Neural progenitor cell (in vitro differentiated cells): Measurements from ENCODE around the gene USP35. TPM values are rescaled to one million over a fixed set of nuclear protein-coding genes. Genes with fewer than 3 reads are reported as not detected.
"Not testable (repeated sequence)": the region's sequence is repeated elsewhere in the genome, so short reads cannot be mapped to it uniquely, and the experiment has no call there.

Experiments used
- DNase-seq: peaks from one replicate; pipeline ENCODE4 v3.0.0-alpha.2; 2016; ENCODE audit warnings: low spot score
- H2AFZ ChIP-seq: fragments of 200-600 bp; sonication (generic); replicated peaks from 2 replicates; pipeline ENCODE4 v1.6.1; 2016; ENCODE audit warnings: antibody characterized with exemption
- H3F3A ChIP-seq: fragments of 200-600 bp; sonication (generic); 2 replicates; pipeline ENCODE4 v1.6.1; 2016; ENCODE audit warnings: antibody characterized with exemption, low read depth
- H3K27ac ChIP-seq: fragments of 200-600 bp; sonication (generic); 2 replicates; pipeline ENCODE4 v1.5.1; 2016; ENCODE audit warnings: mild to moderate bottlenecking
- H3K27me3 ChIP-seq: fragments of 200-600 bp; sonication (generic); 2 replicates; pipeline ENCODE4 v1.6.1; 2016; ENCODE audit warnings: mild to moderate bottlenecking, moderate library complexity
- H3K36me3 ChIP-seq: fragments of 200-600 bp; sonication (generic); 2 replicates; pipeline ENCODE4 v1.5.1; 2016
- H3K4me1 ChIP-seq: fragments of 200-600 bp; sonication (generic); 2 replicates; pipeline ENCODE4 v1.6.1; 2016; ENCODE audit warnings: mixed run types
- H3K4me2 ChIP-seq: fragments of 200-600 bp; sonication (generic); 2 replicates; pipeline ENCODE4 v1.6.1; 2016
- H3K4me3 ChIP-seq: fragments of 200-600 bp; sonication (generic); 2 replicates; pipeline ENCODE4 v1.5.1; 2016
- H3K79me2 ChIP-seq: fragments of 200-600 bp; sonication (generic); 2 replicates; pipeline ENCODE4 v1.6.1; 2016; ENCODE audit warnings: low read depth
- H3K9ac ChIP-seq: fragments of 200-600 bp; sonication (generic); 2 replicates; pipeline ENCODE4 v1.6.1; 2016
- H3K9me3 ChIP-seq: fragments of 200-600 bp; sonication (generic); 2 replicates; pipeline ENCODE4 v1.5.1; 2016; ENCODE audit warnings: low read depth
- H4K20me1 ChIP-seq: fragments of 200-600 bp; sonication (generic); 2 replicates; pipeline ENCODE4 v1.6.1; 2016; ENCODE audit warnings: low read depth
- H3K27ac Mint-ChIP-seq: 3 replicates; pipeline ENCODE4 v1.8.0; 2021; ENCODE audit warnings: mixed read lengths
- H3K27me3 Mint-ChIP-seq: 2 replicates; pipeline ENCODE4 v1.8.0; 2022; ENCODE audit warnings: low read depth, mild to moderate bottlenecking, inconsistent platforms, moderate library complexity, mixed read lengths; ENCODE audit not compliant: insufficient read depth
- H3K36me3 Mint-ChIP-seq: 3 replicates; pipeline ENCODE4 v1.8.0; 2021; ENCODE audit warnings: mixed read lengths
- H3K4me1 Mint-ChIP-seq: 3 replicates; pipeline ENCODE4 v1.8.0; 2021; ENCODE audit warnings: mixed read lengths
- H3K4me3 Mint-ChIP-seq: 3 replicates; pipeline ENCODE4 v1.8.0; 2021; ENCODE audit warnings: mild to moderate bottlenecking, moderate library complexity, mixed read lengths
- H3K9me3 Mint-ChIP-seq: 3 replicates; pipeline ENCODE4 v1.8.0; 2020; ENCODE audit warnings: mixed read lengths
- CTCF ChIP-seq: fragments of 200-600 bp; sonication (generic); IDR thresholded peaks from 2 replicates; pipeline ENCODE4 v1.5.1; 2017; ENCODE audit warnings: antibody characterized with exemption, mild to moderate bottlenecking
- EZH2 ChIP-seq: fragments of 200-600 bp; sonication (generic); IDR thresholded peaks from 2 replicates; pipeline ENCODE4 v1.6.1; 2017; ENCODE audit warnings: antibody characterized with exemption, mild to moderate bottlenecking, moderate library complexity
- EZH2phosphoT487 ChIP-seq: fragments of 200-600 bp; sonication (generic); IDR thresholded peaks from 2 replicates; pipeline ENCODE4 v1.6.1; 2017; ENCODE audit warnings: antibody characterized with exemption
- total RNA-seq: library from RNA; depleted of rRNA; stranded (reverse); fragments of >200 nt; gene quantifications from 2 replicates; pipeline ENCODE4 v1.2.3, GENCODE V29; 2015; ENCODE audit warnings: low replicate concordance

Gene USP35
- total RNA-seq, 1 donor from 2014 or later: 4.2 TPM

- Mint-ChIP-seq H3K27ac (peak overlapping the region; percentile 69), H3K27me3 (peaks cover 9% of the 10 kb centered on the region), H3K4me3 (no peak overlapping the region), H3K4me1 (no peaks in the 10 kb centered on the region), H3K36me3 (peaks cover 45% of the 10 kb centered on the region), H3K9me3 (no peaks in the 10 kb centered on the region)
- TF ChIP-seq EZH2phosphoT487: no peak
- TF ChIP-seq EZH2: no peak
- TF ChIP-seq CTCF: no peak
- no peaks in the 10 kb centered on the region for H4K20me1 ChIP-seq
- no peak overlapping the region for H3K27ac ChIP-seq
- H3K4me2 ChIP-seq: no peak overlapping the region
- no peak overlapping the region for H3K9ac ChIP-seq
- H3K27me3 ChIP-seq: no peaks in the 10 kb centered on the region
- no peaks in the 10 kb centered on the region for H3K4me1 ChIP-seq
- H3F3A ChIP-seq: no peaks in the 10 kb centered on the region
- H3K4me3 ChIP-seq: no peak overlapping the region
- H3K36me3 ChIP-seq: no peaks in the 10 kb centered on the region
- no peaks in the 10 kb centered on the region for H3K79me2 ChIP-seq
- no peak overlapping the region for H2AFZ ChIP-seq
- no peaks in the 10 kb centered on the region for H3K9me3 ChIP-seq
- DNase-seq: no peak
These were observed 31.8 kb downstream of the USP35 start for GRCh38 chr11:78220218-78221157.

- Histone ChIP-seq H3K79me2 (no peaks in the 10 kb centered on the region), H3K27ac (no peak overlapping the region), H3K27me3 (no peaks in the 10 kb centered on the region), H3K36me3 (no peaks in the 10 kb centered on the region), H3K4me3 (no peak overlapping the region), H3K9ac (no peak overlapping the region), H3K9me3 (no peaks in the 10 kb centered on the region), H3K4me1 (no peaks in the 10 kb centered on the region), H3K4me2 (no peak overlapping the region), H2AFZ (no peak overlapping the region), H3F3A (no peaks in the 10 kb centered on the region), H4K20me1 (no peaks in the 10 kb centered on the region)
- Mint-ChIP-seq H3K27ac (no peak overlapping the region), H3K4me3 (no peak overlapping the region), H3K36me3 (peaks cover 43% of the 10 kb centered on the region), H3K27me3 (peaks cover 9% of the 10 kb centered on the region), H3K4me1 (no peaks in the 10 kb centered on the region), H3K9me3 (no peaks in the 10 kb centered on the region)
- TF ChIP-seq EZH2 (no peak), EZH2phosphoT487 (no peak), CTCF (no peak)
- no peak for DNase-seq
These were observed 32.9 kb downstream of the USP35 start for GRCh38 chr11:78221396-78222315.

- H4K20me1 ChIP-seq, H3K9me3 ChIP-seq, H3K27ac Mint-ChIP-seq, H3K79me2 ChIP-seq, H3K9ac ChIP-seq, H3K4me3 Mint-ChIP-seq, H3K36me3 ChIP-seq, H3F3A ChIP-seq, H3K4me2 ChIP-seq, H3K27me3 Mint-ChIP-seq, H3K4me1 Mint-ChIP-seq, H2AFZ ChIP-seq, H3K4me1 ChIP-seq, H3K27me3 ChIP-seq, H3K27ac ChIP-seq, DNase-seq, H3K4me3 ChIP-seq, H3K9me3 Mint-ChIP-seq: not testable (repeated sequence)
- H3K36me3 Mint-ChIP-seq: peaks cover 39% of the 10 kb centered on the region
These were observed 34.0 kb downstream of the USP35 start for GRCh38 chr11:78222726-78223125.
